A204.1 (cell line): ENCODE data around the gene WDR62.

Experiments used
- FAIRE-seq: peaks from 2 replicates; lab custom pipeline; 2012; peaks lifted over from hg19 to GRCh38; lab: Jason Lieb, UNC

The WDR62 gene

GRCh38 chr19:36142496-36142895, 87.8 kb downstream of the WDR62 start:
- FAIRE-seq = no peak

GRCh38 chr19:36144624-36145023, 89.9 kb downstream of the WDR62 start:
- FAIRE-seq = no peak

GRCh38 chr19:36149673-36150406, 95.1 kb downstream of the WDR62 start:
- FAIRE-seq = no peak

- FAIRE-seq = no peak
These were observed 95.9 kb downstream of the WDR62 start for GRCh38 chr19:36150586-36150985.

GRCh38 chr19:36151144-36152018, 96.7 kb downstream of the WDR62 start:
- no peak for FAIRE-seq

GRCh38 chr19:36152019-36152351, 97.3 kb downstream of the WDR62 start:
- no peak for FAIRE-seq

GRCh38 chr19:36152352-36153091, 97.8 kb downstream of the WDR62 start, which contains the start of gene COX7A1:
Gene COX7A1, minus strand, starts transcription at chr19:36152447. Its CDS starts 40 bp downstream, at chr19:36152407.
- FAIRE-seq = no peak

GRCh38 chr19:36153126-36153525, 98.4 kb downstream of the WDR62 start:
- FAIRE-seq = no peak
